Measurements from ENCODE around the gene MYOT.
A peak's percentile ranks its signal among the peaks of the same experiment; 100 is the strongest.
"Not testable (repeated sequence)": the region's sequence is repeated elsewhere in the genome, so short reads cannot be mapped to it uniquely, and the experiment has no call there.

The MYOT gene

GRCh38 chr5:137837491-137838394, 29.9 kb upstream of the MYOT start:
- Mint-ChIP-seq H3K27ac (no peak overlapping the region), H3K27me3 (no peaks in the 10 kb centered on the region), H3K4me1 (ENCODE audit: low read depth) (no peaks in the 10 kb centered on the region), H3K9me3 (no peaks in the 10 kb centered on the region), H3K36me3 (ENCODE audit: low read depth) (no peaks in the 10 kb centered on the region), H3K4me3 (no peak overlapping the region)

GRCh38 chr5:137838976-137839375, 28.7 kb upstream of the MYOT start:
- Mint-ChIP-seq H3K36me3 (ENCODE audit: low read depth) (no peaks in the 10 kb centered on the region), H3K4me1 (ENCODE audit: low read depth) (no peaks in the 10 kb centered on the region), H3K27me3 (no peaks in the 10 kb centered on the region), H3K9me3 (no peaks in the 10 kb centered on the region), H3K27ac (no peak overlapping the region), H3K4me3 (no peak overlapping the region)

GRCh38 chr5:137842296-137842695, 25.4 kb upstream of the MYOT start:
- Mint-ChIP-seq H3K36me3 (ENCODE audit: low read depth) (no peaks in the 10 kb centered on the region), H3K27ac (no peak overlapping the region), H3K9me3 (no peaks in the 10 kb centered on the region), H3K4me3 (no peak overlapping the region), H3K4me1 (ENCODE audit: low read depth) (no peaks in the 10 kb centered on the region), H3K27me3 (no peaks in the 10 kb centered on the region)

GRCh38 chr5:137843676-137844299, 23.9 kb upstream of the MYOT start:
- no peaks in the 10 kb centered on the region for H3K9me3 Mint-ChIP-seq
- no peaks in the 10 kb centered on the region for H3K4me1 Mint-ChIP-seq (ENCODE audit: low read depth)
- H3K4me3 Mint-ChIP-seq: no peak overlapping the region
- H3K27ac Mint-ChIP-seq: no peak overlapping the region
- H3K36me3 Mint-ChIP-seq (ENCODE audit: low read depth): no peaks in the 10 kb centered on the region
- no peaks in the 10 kb centered on the region for H3K27me3 Mint-ChIP-seq

GRCh38 chr5:137845472-137845871, 22.2 kb upstream of the MYOT start:
- H3K4me3 Mint-ChIP-seq: no peak overlapping the region
- H3K36me3 Mint-ChIP-seq (ENCODE audit: low read depth): no peaks in the 10 kb centered on the region
- H3K27me3 Mint-ChIP-seq: no peaks in the 10 kb centered on the region

GRCh38 chr5:137847687-137848086, 20.0 kb upstream of the MYOT start:
- H3K9me3 Mint-ChIP-seq: no peaks in the 10 kb centered on the region
- H3K27ac Mint-ChIP-seq: no peak overlapping the region
- no peaks in the 10 kb centered on the region for H3K27me3 Mint-ChIP-seq
- no peaks in the 10 kb centered on the region for H3K4me1 Mint-ChIP-seq (ENCODE audit: low read depth)
- no peaks in the 10 kb centered on the region for H3K36me3 Mint-ChIP-seq (ENCODE audit: low read depth)
- no peak overlapping the region for H3K4me3 Mint-ChIP-seq

More at GRCh38 chr5:137845472-137845871, 22.2 kb upstream of the MYOT start:
- Mint-ChIP-seq H3K9me3 (no peaks in the 10 kb centered on the region), H3K27ac (no peak overlapping the region), H3K4me1 (ENCODE audit: low read depth) (no peaks in the 10 kb centered on the region)

- H3K4me1 Mint-ChIP-seq (ENCODE audit: low read depth); H3K9me3 Mint-ChIP-seq; H3K27me3 Mint-ChIP-seq; H3K4me3 Mint-ChIP-seq; H3K36me3 Mint-ChIP-seq (ENCODE audit: low read depth); H3K27ac Mint-ChIP-seq: not testable (repeated sequence)
Measured at GRCh38 chr5:137853165-137853564, 14.5 kb upstream of the MYOT start.

- Mint-ChIP-seq H3K4me1 (ENCODE audit: low read depth) (peaks cover 11% of the 10 kb centered on the region), H3K9me3 (no peaks in the 10 kb centered on the region), H3K36me3 (ENCODE audit: low read depth) (no peaks in the 10 kb centered on the region), H3K27ac (no peak overlapping the region), H3K4me3 (no peak overlapping the region), H3K27me3 (no peaks in the 10 kb centered on the region)
Measured at GRCh38 chr5:137856201-137856600, 11.5 kb upstream of the MYOT start.

- Mint-ChIP-seq H3K9me3 (no peaks in the 10 kb centered on the region), H3K36me3 (ENCODE audit: low read depth) (no peaks in the 10 kb centered on the region), H3K27me3 (no peaks in the 10 kb centered on the region), H3K4me3 (no peak overlapping the region), H3K27ac (no peak overlapping the region), H3K4me1 (ENCODE audit: low read depth) (peaks cover 11% of the 10 kb centered on the region)
Measured at GRCh38 chr5:137856916-137857862, 10.5 kb upstream of the MYOT start.

GRCh38 chr5:137858223-137858916, 9.3 kb upstream of the MYOT start:
- H3K4me3 Mint-ChIP-seq: peak overlapping the region; percentile 52
- H3K27me3 Mint-ChIP-seq: no peaks in the 10 kb centered on the region
- no peaks in the 10 kb centered on the region for H3K36me3 Mint-ChIP-seq (ENCODE audit: low read depth)
- peaks cover 11% of the 10 kb centered on the region for H3K4me1 Mint-ChIP-seq (ENCODE audit: low read depth)
- H3K9me3 Mint-ChIP-seq: no peaks in the 10 kb centered on the region
- no peak overlapping the region for H3K27ac Mint-ChIP-seq

GRCh38 chr5:137858954-137859353, 8.7 kb upstream of the MYOT start:
- Mint-ChIP-seq H3K4me1 (ENCODE audit: low read depth) (peaks cover 11% of the 10 kb centered on the region), H3K27ac (no peak overlapping the region), H3K27me3 (no peaks in the 10 kb centered on the region), H3K9me3 (no peaks in the 10 kb centered on the region), H3K4me3 (no peak overlapping the region), H3K36me3 (ENCODE audit: low read depth) (no peaks in the 10 kb centered on the region)

GRCh38 chr5:137862251-137862650, 5.4 kb upstream of the MYOT start:
- H3K36me3 Mint-ChIP-seq (ENCODE audit: low read depth): no peaks in the 10 kb centered on the region
- peaks cover 11% of the 10 kb centered on the region for H3K4me1 Mint-ChIP-seq (ENCODE audit: low read depth)
- no peaks in the 10 kb centered on the region for H3K27me3 Mint-ChIP-seq
- no peak overlapping the region for H3K27ac Mint-ChIP-seq
- H3K4me3 Mint-ChIP-seq: no peak overlapping the region
- H3K9me3 Mint-ChIP-seq: no peaks in the 10 kb centered on the region

GRCh38 chr5:137863653-137864052, 4.0 kb upstream of the MYOT start:
- H3K4me3 Mint-ChIP-seq; H3K27ac Mint-ChIP-seq; H3K36me3 Mint-ChIP-seq (ENCODE audit: low read depth); H3K9me3 Mint-ChIP-seq; H3K4me1 Mint-ChIP-seq (ENCODE audit: low read depth); H3K27me3 Mint-ChIP-seq: not testable (repeated sequence)

- Mint-ChIP-seq H3K27me3 (no peaks in the 10 kb centered on the region), H3K36me3 (ENCODE audit: low read depth) (no peaks in the 10 kb centered on the region), H3K27ac (no peak overlapping the region), H3K4me1 (ENCODE audit: low read depth) (no peaks in the 10 kb centered on the region), H3K9me3 (no peaks in the 10 kb centered on the region), H3K4me3 (no peak overlapping the region)
Measured at GRCh38 chr5:137866541-137867388, 895 bp upstream of the MYOT start.

Measured in stimulated activated naive CD8-positive, alpha-beta T cell treated with anti-CD3 and anti-CD28 coated beads, Interleukin-15, Interleukin-2, amounts not matched to agents 100 ng/mL and 50 ng/mL, for 24 hours (primary cell).